BE2C (cell line): ENCODE results near the gene IKBKE.

Source experiments
- DNase-seq: peaks from one replicate; pipeline ENCODE4 v3.0.0-alpha.2; 2020
- H3K27me3 ChIP-seq: fragments of 250-450 bp; sonication (Bioruptor Pico); 2 replicates; pipeline ENCODE4 v1.5.1; 2020; ENCODE audit warnings: mild to moderate bottlenecking
- H3K36me3 ChIP-seq: fragments of 250-450 bp; sonication (Bioruptor Pico); 2 replicates; pipeline ENCODE4 v1.5.1; 2020; ENCODE audit warnings: mild to moderate bottlenecking
- H3K4me1 ChIP-seq: fragments of 250-450 bp; sonication (Bioruptor Pico); 2 replicates; pipeline ENCODE4 v1.5.1; 2020
- H3K4me3 ChIP-seq: 2 replicates; pipeline ENCODE4 v1.5.1; 2011; ENCODE audit warnings: low read depth, low read length
- H3K9me3 ChIP-seq: fragments of 250-450 bp; sonication (Bioruptor Pico); 2 replicates; pipeline ENCODE4 v1.5.1; 2020
- CTCF ChIP-seq: IDR thresholded peaks from 2 replicates; pipeline ENCODE4 v1.5.1; 2012; ENCODE audit warnings: mild to moderate bottlenecking, low read depth, low read length

IKBKE gene

GRCh38 chr1:206477110-206477509 lies 6.8 kb downstream of the IKBKE start:
- H3K4me3 ChIP-seq = no peak overlapping the region
- H3K27me3 ChIP-seq = peaks cover 36% of the 10 kb centered on the region
- TF ChIP-seq CTCF = no peak
- no peak for DNase-seq
- H3K4me1 ChIP-seq = no peaks in the 10 kb centered on the region
- no peaks in the 10 kb centered on the region for H3K36me3 ChIP-seq
- H3K9me3 ChIP-seq = no peaks in the 10 kb centered on the region

- peaks cover 36% of the 10 kb centered on the region for H3K27me3 ChIP-seq
- no peak overlapping the region for H3K4me3 ChIP-seq
- H3K9me3 ChIP-seq = no peaks in the 10 kb centered on the region
- no peaks in the 10 kb centered on the region for H3K36me3 ChIP-seq
- H3K4me1 ChIP-seq = no peaks in the 10 kb centered on the region
- TF ChIP-seq CTCF = no peak
- no peak for DNase-seq
Measured at GRCh38 chr1:206477581-206478380, 7.5 kb downstream of the IKBKE start.

GRCh38 chr1:206478746-206479145 lies 8.5 kb downstream of the IKBKE start:
- Histone ChIP-seq H3K9me3 (no peaks in the 10 kb centered on the region), H3K27me3 (peaks cover 36% of the 10 kb centered on the region), H3K4me1 (no peaks in the 10 kb centered on the region), H3K36me3 (no peaks in the 10 kb centered on the region), H3K4me3 (no peak overlapping the region)
- no peak for DNase-seq
- TF ChIP-seq CTCF = no peak

DNA sequence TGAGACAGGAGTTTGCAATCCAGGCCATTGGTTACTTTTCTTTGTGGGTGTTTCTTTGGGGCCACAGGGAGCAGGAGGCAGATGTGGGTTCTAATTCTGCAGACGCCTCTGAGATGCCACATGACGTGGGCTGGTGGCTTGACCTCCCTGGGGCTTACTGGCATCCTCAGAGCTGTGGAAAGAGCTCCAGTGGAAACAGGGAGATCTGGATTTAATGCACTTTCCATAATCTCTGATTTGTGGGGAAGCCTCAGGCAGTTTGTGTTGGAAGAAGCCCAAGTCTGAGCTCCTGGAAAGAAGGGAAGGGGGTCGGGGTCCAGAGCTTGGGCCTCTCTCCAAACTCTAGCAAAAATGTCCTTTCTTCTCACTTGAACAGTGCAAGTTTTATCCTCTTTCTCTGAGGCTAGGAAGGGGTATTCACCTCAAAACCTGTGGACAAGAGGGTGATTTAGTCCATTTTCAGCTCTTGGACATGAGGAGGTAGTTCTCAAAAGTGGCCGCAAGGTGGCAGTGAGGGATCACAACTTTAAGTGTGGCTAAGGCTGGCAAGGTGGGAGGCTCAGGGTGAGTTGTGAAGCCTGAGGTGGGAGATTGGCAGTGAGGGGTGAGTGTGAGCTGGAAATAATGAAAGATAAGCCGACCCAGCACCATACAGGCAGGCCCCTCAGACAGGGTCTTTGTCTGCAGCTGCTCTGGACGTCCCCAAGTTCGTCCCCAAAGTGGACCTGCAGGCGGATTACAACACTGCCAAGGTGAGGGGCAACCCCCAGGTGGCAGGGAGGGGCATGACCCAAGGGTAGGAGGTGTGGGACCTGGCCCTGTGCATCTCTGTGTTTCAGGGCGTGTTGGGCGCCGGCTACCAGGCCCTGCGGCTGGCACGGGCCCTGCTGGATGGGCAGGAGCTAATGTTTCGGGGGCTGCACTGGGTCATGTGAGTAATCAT lies 9.2 kb downstream of the IKBKE start:
- peaks cover 36% of the 10 kb centered on the region for H3K27me3 ChIP-seq
- H3K4me1 ChIP-seq = no peaks in the 10 kb centered on the region
- no peaks in the 10 kb centered on the region for H3K9me3 ChIP-seq
- peak; percentile 89 for TF ChIP-seq CTCF
- DNase-seq = peak; percentile 79
- H3K4me3 ChIP-seq = no peak overlapping the region
- H3K36me3 ChIP-seq = no peaks in the 10 kb centered on the region

DNA sequence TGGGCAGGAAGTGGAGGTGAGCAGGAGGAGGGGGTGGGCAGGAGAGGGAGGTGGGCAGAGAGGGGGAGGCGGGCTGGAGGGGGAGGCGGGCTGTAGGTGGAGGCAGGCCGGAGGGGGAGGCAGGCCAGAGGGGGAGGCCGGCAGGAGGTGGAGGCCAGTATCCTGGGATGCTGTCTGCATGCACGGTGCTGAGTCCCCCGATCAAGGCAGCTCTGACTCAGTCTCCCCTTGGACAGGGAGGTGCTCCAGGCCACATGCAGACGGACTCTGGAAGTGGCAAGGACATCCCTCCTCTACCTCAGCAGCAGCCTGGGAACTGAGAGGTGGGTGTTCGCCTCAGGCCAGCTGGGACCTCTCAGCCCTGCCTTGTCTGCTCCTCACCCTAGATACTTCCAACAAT lies 9.9 kb downstream of the IKBKE start:
- no peaks in the 10 kb centered on the region for H3K36me3 ChIP-seq
- peaks cover 35% of the 10 kb centered on the region for H3K27me3 ChIP-seq
- no peak for DNase-seq
- no peaks in the 10 kb centered on the region for H3K4me1 ChIP-seq
- H3K4me3 ChIP-seq = no peak overlapping the region
- TF ChIP-seq CTCF = no peak
- no peaks in the 10 kb centered on the region for H3K9me3 ChIP-seq
